ENCODE results near the gene EFCAB12. TPM values are rescaled to one million over a fixed set of nuclear protein-coding genes. Genes with fewer than 3 reads are reported as not detected.

Gene EFCAB12
- under 1 TPM in 10 of 12 donors, not detected in 2; 0.05 to 0.57 (median 0.16) TPM for polyA plus RNA-seq (ENCODE audit: insufficient read length in 12 of 12)
- long read RNA-seq, donor 1: 0 reads
- long read RNA-seq, donor 2, partial matches to known transcripts: 15 of 15 reads
- long read RNA-seq, donor 2, other reads (novel, unspliced or antisense): 0 of 15 reads
- long read RNA-seq, donor 3, partial matches to known transcripts: 7 of 7 reads
- long read RNA-seq, donor 3, other reads (novel, unspliced or antisense): 0 of 7 reads
- long read RNA-seq, donor 4: 0 reads
- long read RNA-seq, donor 5: 0 reads
- long read RNA-seq, donor 6: 0 reads
- long read RNA-seq, donor 7: 0 reads
- long read RNA-seq, donor 8: 0 reads
- long read RNA-seq, donor 9: 0 reads
- long read RNA-seq, donor 10: 0 reads
- long read RNA-seq, donor 11: 0 reads

GRCh38 chr3:129428376-129429079, at the start of gene EFCAB12:
Gene EFCAB12, minus strand, starts transcription at chr3:129428636. Its CDS starts 148 bp downstream, at chr3:129428488.
- peak; percentile 94 for DNase-seq

- DNase-seq: no peak
These were observed 48.1 kb upstream of the EFCAB12 start for GRCh38 chr3:129476586-129476985.

DNA sequence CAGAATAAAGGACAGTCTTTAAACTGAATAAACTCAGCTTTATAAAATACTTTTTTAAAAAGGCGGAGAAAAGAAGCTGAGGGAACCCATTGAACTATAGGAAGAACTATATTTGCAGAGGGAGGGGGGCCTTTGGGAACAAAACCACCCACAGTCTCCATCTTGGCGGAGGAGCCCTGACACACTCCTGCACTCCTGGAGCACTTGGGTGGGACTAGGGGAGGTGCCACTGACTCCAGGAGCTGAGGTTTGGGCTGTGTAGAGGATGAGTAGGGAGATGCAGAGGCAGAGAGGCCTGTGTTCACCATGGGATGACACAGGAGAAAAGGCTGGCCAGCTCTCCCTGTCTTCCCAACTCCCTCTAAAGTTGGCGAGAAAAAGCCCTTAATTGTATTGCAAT, 47.4 kb upstream of the EFCAB12 start:
- DNase-seq: no peak

DNA sequence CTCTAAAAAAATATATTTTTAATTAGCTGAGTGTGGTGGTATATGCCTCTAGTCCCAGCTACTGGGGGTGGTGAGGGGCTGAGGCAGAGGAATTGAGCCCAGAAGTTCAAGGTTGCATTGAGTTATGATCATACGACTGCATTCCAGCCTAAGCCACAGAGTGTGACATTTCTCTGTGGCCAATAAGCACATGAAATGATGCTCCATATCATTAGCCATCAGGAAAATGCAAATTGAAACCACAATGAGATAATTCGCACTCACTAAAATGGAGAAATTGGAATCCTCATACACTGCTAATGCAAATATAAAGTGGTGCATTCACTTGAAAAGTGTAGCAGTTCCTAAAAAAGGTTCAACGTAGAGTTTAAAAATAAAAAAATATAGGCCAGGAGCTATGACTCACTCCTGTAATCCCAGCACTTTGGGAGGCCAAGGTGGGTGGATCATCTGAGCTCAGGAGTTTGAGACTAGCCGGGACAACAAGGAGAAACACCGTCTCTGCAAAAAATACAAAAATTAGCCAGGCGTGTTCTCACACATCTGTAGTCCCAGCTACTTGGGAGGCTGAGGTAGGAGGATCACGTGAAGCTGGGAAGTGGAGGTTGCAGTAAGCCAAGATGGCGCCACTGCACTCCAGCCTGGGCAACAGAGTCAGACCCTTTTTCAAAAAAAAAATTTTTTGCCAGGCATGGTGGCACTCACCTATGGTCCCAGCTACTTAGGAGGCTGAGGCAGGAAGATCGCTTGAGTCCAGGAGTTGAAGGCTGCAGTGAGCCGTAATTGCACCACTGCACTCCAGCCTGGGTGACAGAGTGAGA, 46.8 kb upstream of the EFCAB12 start:
- DNase-seq: no peak

GRCh38 chr3:129473769-129474152, 45.3 kb upstream of the EFCAB12 start:
- no peak for DNase-seq

- DNase-seq: no peak
These were observed 44.8 kb upstream of the EFCAB12 start for GRCh38 chr3:129473067-129473768.

DNA sequence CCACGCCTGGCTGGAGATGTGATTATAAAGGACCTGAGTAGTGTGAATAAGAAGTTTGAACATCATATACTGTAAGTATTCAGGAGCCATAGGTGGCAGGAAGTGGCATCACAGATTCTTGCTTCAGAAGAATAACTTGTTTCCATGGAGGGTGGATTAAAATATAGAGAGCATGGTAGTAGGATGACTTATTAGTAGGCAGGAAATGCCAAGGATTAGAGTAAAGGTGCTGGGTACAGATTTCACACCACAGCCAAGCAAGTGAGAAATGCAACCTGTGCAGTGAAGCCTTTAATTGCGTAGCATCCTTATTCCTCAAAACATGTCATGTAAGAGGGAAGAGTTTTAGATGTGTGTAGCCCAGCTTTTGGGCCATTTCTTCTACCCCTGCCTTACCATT, 42.4 kb upstream of the EFCAB12 start:
- no peak for DNase-seq

- no peak for DNase-seq
These were observed 40.6 kb upstream of the EFCAB12 start for GRCh38 chr3:129469026-129469425.

GRCh38 chr3:129467932-129468331, 39.5 kb upstream of the EFCAB12 start:
- no peak for DNase-seq

DNA sequence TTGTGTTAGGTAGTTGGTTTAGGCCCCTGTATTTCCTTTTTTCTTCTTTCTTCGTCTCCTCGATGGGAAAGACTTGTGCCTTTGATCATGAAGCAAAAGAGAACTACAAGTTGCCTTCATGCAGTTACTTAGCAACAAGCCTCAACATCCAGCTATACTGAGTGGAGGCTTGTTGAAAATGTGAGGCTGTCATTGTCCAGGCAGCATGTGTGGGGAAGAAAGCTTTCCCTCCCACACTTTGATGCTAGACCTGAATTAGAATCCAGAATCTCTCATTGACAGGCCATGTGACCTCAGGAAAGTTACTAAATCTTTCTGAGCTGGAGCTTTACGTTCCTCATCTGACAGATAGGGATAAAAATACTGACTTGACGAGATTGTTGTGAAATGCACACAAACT, 35.3 kb upstream of the EFCAB12 start:
- no peak for DNase-seq

DNA sequence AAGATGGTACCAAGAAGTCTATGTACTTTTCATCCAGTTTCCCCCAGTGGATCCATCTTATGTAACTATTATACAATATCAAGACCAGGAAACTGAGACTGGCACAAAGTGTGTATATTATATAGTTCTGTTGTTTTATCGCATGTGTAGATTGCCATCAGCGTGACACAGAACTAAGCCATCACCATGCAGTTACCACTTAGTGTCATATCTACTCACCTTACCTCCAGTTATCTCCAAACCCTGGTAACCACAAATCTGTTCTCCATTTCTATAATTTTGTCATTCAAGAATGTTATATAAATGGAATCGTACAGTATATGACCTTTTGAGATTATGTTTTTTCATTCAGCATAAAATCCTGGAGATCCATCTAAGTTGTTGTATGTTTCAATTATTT, 34.7 kb upstream of the EFCAB12 start:
- DNase-seq: no peak

- no peak for DNase-seq
These were observed 34.0 kb upstream of the EFCAB12 start for GRCh38 chr3:129462361-129462968.

GRCh38 chr3:129461461-129462146, 33.2 kb upstream of the EFCAB12 start:
- DNase-seq: no peak

DNA sequence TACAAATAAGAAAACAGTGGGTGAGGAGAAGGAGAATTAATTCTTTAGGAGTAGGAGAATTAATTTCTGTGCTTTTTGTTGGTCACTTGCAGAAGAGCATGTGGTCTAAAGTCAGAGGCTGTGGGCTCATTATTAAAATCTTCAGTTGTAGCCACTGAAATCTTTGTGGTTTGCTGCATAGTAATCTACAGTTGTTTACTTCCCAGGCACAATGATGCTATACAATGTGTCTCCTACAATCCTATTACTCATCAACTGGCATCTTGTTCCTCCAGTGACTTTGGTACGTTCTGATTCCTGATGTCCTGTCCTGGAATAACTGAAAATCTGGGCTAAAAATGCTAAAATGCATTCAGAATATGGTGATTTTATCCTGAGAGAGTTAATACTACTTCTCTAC, 32.6 kb upstream of the EFCAB12 start:
- DNase-seq: no peak

GRCh38 chr3:129460572-129460971, 32.1 kb upstream of the EFCAB12 start:
- DNase-seq: no peak

GRCh38 chr3:129460155-129460554, 31.7 kb upstream of the EFCAB12 start:
- DNase-seq: no peak

- no peak for DNase-seq
These were observed 25.3 kb upstream of the EFCAB12 start for GRCh38 chr3:129453732-129454131.

DNA sequence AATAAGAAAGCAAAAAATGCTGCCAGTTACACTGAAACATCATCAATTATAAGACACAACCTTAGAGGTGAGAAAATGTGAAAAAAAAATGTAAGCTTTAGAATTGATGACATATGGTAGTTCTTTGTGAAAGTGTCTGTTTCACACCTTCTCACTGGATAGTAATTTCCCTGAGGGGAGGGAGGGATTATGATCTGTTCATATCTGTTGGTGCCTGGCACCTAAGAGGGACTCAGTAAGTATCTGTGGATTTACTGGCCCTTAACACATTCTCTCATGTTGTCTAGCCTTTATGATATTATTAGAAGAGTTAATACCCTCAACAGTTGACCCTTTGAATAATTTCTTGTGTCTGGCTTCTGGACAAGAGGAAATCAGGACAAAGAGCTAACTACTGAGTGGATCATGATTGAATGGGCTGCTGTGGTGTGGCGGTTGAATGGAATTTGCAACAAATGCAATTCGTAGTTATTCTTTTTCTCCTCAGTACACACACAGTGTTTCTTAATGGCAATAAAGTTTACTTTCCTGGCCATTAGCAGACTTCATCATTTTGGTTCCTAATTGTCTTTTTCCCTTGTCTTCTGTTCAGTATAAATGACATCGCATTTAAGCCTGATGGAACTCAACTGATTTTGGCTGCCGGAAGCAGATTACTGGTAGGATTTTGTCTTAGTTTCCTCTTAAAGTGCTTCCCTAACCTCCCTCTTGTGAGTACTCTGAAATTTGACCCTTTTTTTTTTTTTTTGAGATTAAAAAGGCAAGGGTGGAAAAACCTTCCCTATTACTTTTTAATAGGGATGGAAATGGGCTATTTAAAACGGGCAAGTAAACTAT, 21.1 kb upstream of the EFCAB12 start:
- DNase-seq: no peak

- DNase-seq: no peak
These were observed 19.9 kb upstream of the EFCAB12 start for GRCh38 chr3:129448186-129448895.
